GM19455 (cell line): Measurements from ENCODE around the gene MRPL51.
"Not testable (repeated sequence)": the region's sequence is repeated elsewhere in the genome, so short reads cannot be mapped to it uniquely, and the experiment has no call there.

ENCODE experiments used
- ATAC-seq: cut with Tn5 transposase; IDR thresholded peaks from one replicate; pipeline ENCODE4 v1.9.1; 2021; ENCODE audit not compliant: unreplicated experiment

The MRPL51 gene

GRCh38 chr12:6492838-6493496, at the start of gene MRPL51:
MRPL51 (minus strand) TSS chr12:6493262; CDS start chr12:6493136, 126 bp downstream.
- peak; percentile 58 for ATAC-seq

DNA sequence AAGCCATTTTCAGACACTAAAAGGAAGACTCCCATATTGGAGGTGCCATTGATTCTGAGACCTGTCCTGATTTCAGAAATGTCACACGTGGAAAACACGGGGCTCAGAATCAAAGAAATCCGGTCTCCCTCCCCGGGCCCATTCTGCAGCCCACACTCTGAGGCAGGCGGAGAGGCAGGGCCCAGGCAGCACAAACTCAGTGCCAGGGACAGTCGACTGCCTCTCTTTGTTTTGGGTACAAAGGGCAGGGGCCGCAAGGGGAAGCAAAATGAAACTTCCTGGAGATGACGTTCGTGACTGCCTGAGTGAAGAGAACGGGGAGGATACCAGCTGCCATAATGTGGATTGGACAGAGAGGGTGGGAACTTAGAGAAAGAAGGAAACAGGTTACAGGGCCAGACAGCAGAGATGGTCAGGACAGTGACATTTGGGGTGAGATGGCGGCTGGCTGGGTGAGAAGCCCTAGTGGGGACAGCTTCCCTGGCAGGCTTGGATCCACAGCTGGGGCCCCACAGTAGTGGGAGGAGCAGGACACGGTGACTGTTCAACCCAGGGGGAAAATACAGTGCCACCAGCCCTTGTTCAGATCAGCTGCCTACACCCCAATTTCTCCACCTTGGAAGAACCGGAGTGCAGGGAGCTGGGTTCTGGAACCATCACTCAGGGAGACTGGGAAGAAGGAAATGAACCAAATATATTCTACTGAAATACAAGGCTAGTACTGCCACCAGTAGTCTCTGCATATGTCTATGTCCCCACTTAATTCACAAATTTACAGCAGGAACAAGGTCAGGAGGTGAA, 49.3 kb upstream of the MRPL51 start:
- no peak for ATAC-seq

- no peak for ATAC-seq
Measured at GRCh38 chr12:6541371-6542165, 48.5 kb upstream of the MRPL51 start.

DNA sequence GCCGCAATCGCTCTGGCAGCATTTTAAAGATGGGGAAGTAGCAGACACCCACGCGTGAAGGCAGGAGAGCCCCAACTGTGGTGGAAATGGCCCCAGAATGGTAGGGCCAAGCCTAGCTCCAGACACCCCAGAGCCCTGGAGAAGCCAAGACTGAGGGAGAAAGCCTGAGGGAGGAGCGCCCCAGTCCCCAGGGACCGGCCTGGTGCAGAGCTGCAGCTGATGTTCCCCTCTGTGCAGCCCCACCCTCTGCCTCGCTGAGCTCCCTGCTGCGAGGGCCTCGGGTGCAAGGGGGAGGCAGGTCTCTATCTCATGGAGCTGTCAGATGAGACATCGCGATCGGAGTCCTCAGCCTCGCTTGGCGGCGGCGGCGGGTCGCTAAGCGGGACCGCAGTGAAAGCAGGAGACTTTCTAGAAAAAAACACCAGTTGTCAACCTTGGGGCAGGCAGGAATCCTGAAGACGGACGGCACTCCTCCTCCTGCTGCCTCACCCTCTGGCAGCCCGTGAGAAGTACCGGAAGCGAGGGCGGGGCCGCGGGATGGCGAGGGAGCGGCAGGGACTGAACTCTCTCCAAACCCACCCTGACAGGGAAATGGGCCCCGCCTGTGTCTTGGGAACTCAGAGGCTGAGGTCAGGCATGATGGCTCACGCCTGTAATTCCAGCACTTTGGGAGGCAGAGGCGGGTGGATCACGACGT, 47.3 kb upstream of the MRPL51 start:
- no peak for ATAC-seq

DNA sequence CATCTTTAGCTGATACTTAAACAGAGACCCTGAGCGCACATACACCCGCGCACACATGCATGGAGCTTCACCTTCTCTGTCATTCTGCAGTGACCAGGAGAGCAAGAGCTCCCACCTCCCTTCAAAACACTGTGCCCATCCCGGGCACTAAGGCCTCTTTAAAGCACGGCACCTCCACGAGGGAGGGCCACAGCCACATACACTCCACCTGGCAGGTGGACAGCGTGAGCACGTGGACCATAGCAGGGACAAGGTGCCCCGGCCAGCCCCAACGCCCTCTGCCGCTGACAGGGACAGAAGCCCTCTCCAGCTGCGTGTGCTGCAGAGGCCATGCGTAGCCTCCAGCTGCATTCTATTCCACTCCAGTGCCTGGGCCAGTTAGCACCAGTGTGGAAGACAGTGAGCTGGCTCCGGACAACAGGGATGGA, 46.7 kb upstream of the MRPL51 start:
- ATAC-seq: no peak

DNA sequence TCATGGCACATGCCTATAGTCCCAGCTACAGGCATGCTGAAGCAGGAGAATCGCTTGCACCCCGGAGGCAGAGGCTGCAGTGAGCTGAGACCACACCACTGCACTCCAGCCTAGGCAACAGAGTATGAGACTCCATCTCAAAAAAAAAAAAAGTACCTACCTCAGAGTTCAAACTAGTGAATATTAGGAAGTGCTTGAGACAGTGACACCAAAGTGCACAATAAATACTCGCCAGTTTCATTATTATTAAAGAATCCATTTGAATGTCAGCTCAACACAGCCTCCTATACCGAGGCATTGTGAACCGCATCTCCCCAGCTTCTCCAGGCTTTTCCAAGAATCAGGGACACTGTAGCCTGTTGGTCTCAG, 46.2 kb upstream of the MRPL51 start:
- no peak for ATAC-seq

- no peak for ATAC-seq
Measured at GRCh38 chr12:6538420-6539313, 45.6 kb upstream of the MRPL51 start.

DNA sequence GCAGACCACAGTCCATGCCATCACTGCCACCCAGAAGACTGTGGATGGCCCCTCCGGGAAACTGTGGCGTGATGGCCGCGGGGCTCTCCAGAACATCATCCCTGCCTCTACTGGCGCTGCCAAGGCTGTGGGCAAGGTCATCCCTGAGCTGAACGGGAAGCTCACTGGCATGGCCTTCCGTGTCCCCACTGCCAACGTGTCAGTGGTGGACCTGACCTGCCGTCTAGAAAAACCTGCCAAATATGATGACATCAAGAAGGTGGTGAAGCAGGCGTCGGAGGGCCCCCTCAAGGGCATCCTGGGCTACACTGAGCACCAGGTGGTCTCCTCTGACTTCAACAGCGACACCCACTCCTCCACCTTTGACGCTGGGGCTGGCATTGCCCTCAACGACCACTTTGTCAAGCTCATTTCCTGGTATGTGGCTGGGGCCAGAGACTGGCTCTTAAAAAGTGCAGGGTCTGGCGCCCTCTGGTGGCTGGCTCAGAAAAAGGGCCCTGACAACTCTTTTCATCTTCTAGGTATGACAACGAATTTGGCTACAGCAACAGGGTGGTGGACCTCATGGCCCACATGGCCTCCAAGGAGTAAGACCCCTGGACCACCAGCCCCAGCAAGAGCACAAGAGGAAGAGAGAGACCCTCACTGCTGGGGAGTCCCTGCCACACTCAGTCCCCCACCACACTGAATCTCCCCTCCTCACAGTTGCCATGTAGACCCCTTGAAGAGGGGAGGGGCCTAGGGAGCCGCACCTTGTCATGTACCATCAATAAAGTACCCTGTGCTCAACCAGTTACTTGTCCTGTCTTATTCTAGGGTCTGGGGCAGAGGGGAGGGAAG, 44.7 kb upstream of the MRPL51 start:
- ATAC-seq: not testable (repeated sequence)

GRCh38 chr12:6536894-6537579, 44.0 kb upstream of the MRPL51 start:
- ATAC-seq: no peak

DNA sequence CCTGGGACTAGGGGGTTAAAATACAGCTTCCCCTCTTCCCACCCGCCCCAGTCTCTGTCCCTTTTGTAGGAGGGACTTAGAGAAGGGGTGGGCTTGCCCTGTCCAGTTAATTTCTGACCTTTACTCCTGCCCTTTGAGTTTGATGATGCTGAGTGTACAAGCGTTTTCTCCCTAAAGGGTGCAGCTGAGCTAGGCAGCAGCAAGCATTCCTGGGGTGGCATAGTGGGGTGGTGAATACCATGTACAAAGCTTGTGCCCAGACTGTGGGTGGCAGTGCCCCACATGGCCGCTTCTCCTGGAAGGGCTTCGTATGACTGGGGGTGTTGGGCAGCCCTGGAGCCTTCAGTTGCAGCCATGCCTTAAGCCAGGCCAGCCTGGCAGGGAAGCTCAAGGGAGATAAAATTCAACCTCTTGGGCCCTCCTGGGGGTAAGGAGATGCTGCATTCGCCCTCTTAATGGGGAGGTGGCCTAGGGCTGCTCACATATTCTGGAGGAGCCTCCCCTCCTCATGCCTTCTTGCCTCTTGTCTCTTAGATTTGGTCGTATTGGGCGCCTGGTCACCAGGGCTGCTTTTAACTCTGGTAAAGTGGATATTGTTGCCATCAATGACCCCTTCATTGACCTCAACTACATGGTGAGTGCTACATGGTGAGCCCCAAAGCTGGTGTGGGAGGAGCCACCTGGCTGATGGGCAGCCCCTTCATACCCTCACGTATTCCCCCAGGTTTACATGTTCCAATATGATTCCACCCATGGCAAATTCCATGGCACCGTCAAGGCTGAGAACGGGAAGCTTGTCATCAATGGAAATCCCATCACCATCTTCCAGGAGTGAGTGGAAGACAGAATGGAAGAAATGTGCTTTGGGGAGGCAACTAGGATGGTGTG, 43.1 kb upstream of the MRPL51 start:
- ATAC-seq: no peak

DNA sequence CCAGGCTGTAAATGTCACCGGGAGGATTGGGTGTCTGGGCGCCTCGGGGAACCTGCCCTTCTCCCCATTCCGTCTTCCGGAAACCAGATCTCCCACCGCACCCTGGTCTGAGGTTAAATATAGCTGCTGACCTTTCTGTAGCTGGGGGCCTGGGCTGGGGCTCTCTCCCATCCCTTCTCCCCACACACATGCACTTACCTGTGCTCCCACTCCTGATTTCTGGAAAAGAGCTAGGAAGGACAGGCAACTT, 42.6 kb upstream of the MRPL51 start:
- ATAC-seq: no peak

DNA sequence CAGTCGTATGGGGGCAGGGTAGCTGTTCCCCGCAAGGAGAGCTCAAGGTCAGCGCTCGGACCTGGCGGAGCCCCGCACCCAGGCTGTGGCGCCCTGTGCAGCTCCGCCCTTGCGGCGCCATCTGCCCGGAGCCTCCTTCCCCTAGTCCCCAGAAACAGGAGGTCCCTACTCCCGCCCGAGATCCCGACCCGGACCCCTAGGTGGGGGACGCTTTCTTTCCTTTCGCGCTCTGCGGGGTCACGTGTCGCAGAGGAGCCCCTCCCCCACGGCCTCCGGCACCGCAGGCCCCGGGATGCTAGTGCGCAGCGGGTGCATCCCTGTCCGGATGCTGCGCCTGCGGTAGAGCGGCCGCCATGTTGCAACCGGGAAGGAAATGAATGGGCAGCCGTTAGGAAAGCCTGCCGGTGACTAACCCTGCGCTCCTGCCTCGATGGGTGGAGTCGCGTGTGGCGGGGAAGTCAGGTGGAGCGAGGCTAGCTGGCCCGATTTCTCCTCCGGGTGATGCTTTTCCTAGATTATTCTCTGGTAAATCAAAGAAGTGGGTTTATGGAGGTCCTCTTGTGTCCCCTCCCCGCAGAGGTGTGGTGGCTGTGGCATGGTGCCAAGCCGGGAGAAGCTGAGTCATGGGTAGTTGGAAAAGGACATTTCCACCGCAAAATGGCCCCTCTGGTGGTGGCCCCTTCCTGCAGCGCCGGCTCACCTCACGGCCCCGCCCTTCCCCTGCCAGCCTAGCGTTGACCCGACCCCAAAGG, 42.1 kb upstream of the MRPL51 start:
- peak; percentile 1 for ATAC-seq

- no peak for ATAC-seq
Measured at GRCh38 chr12:6534695-6534944, 41.6 kb upstream of the MRPL51 start.

- peak; percentile 56 for ATAC-seq
Measured at GRCh38 chr12:6533923-6534694, 41.0 kb upstream of the MRPL51 start, which contains the start of gene GAPDH. GAPDH (plus strand) TSS chr12:6534517; CDS start chr12:6534833, 316 bp downstream.

- ATAC-seq: peak; percentile 12
Measured at GRCh38 chr12:6533653-6533922, 40.5 kb upstream of the MRPL51 start.

GRCh38 chr12:6532927-6533652, 40.0 kb upstream of the MRPL51 start:
- peak; percentile 3 for ATAC-seq
